GM21576 (cell line): ENCODE data around the gene KCNK15.
"Not testable (repeated sequence)": the region's sequence is repeated elsewhere in the genome, so short reads cannot be mapped to it uniquely, and the experiment has no call there.

Experiments used
- ATAC-seq: cut with Tn5 transposase; IDR thresholded peaks from one replicate; pipeline ENCODE4 v1.9.1; 2021; ENCODE audit warnings: mild to moderate bottlenecking, moderate library complexity; ENCODE audit not compliant: unreplicated experiment

Gene KCNK15

DNA sequence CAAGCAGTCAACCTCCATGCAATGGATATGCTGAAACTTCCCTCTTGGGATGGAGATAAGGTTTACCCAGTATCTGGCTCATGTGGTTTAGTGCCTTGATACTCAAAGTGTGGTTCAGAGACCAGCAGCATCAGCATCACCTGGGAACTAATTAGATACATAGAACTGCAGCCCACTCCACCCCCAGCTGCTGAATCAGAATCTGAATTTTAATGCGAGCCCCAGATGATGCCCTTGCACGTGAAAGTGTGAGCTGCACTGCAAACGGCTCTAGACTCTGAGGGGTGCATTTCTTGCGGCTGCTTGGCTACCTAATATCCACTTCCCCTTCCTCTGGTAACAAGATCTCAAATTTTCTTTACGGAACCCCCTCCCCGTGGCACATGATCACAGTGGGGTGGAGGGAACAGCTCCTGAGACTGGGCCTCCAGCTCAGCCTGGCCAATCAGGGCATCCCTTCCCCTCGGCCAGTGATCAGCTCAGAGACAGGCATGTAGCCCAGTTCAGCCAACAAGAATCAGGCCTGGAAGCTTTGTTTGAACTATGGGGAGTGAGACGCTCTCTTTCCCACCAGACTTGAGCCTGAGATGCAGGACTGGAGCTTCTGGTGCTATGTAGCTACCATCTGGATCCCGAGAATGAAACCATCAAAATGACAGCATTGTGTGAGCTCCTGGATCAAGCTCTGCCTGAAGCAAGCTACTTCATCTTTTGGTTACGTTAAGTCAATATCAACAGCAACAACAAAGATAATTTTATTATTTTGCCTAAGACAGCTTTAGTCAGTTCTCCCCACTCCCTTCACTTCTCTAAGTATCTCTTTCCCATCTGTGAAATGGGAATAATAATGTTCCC is 12.8 kb downstream of the KCNK15 start:
- no peak for ATAC-seq

DNA sequence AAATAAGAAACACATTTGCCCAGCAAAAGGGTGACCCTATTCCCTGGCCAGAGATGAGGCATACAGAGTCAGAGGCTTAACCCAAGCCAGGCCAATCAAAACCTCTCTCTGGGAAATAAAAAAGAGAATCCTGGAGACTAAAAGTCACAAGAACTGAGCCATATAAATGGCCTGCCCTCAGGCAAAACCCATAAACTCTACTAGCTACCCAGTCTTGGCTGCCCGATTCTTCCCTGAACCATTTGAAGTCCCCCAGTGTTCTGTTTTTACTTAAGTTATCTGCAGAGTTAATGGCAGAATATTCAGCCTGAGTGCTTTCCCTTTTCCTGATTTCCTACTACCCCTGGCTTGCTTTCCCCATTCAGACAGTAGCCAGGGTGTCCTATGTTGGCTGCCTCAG is 13.9 kb downstream of the KCNK15 start:
- ATAC-seq = no peak

DNA sequence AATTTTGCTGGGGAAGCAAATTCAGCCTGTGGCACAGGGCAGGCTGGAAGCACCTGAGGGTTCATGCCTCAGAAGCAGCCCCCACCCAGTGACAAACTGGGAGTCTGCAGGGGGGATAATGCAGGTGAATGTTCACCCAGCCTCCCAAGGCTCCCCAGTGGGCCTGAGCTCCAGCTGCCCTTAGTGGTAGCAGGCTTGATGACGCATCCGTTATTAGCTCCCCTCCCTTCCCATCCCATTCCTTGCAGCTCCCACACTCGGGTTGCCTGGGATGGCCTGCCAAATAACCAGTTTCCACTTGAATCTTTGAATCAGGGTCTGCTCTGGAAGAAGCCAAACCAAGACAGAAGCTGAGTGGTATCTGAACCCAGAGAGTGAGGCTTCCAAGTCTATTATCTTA is 15.8 kb downstream of the KCNK15 start:
- ATAC-seq = no peak

DNA sequence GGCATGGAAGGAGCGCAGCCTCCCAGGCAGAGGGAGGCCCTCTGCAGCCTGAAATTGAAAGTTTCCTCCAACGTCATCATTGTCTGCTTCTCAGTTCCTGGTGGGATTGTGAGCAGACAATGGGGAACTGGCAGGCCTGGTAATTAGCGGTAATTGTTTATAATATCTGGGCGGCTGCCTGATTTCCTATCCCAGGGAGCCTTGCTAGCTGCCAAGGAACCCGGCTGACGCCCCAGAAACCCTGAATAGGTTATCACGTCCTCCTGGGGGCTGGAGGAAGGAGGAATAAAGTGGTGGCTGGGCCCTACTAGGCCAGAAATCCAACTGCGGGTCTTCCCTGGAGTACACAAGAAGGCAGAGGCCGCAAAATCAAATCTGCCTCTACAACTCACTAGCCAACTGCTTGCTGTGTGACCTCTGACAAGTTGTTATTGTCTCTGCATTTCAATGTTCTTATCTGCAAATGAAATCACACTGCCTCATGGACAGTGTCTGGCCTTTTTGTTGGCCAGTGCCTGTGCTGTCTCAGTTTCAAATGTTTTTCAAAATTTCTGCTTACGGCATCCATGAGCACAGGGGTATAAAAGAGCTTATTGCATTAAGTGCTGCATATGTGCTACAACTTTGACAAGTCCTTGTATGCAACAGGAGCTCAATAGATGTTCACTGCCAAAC is 16.9 kb downstream of the KCNK15 start:
- ATAC-seq = no peak

DNA sequence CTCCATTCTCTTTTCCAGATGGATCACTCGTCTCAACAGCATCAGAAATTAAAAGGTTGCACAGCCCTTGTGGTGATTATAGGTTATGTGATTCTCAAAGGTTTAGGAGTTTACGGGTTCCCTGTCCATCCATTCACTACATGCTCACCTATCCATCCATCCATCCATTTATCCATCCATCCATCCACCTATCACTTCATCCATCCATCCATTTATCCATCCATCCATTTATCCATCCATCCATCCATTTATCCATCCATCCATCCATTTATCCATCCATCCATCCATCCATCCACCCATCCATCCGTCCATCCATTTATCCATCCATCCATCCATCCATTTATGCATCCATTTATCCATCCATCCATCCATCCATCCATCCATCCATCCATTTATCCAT is 18.1 kb downstream of the KCNK15 start:
- not testable (repeated sequence) for ATAC-seq

DNA sequence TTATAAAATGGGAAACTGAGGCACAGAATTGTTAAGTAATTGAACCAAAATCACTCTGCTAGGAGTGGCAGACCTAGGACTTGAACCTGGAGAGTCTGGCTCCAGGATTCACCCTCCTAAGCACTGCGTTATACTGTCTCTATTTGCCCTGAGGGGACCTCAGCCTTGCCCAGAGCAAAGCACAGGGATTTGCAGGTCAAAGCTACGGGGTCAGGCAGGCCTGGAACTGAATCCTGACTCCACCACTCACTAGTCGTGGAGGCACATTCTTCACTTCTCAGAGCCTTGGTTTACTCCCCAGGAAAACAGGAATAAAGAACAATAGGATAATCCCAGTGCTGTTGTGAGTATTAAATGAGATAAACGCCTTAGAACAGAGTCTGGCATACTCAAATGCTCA is 19.4 kb downstream of the KCNK15 start:
- no peak for ATAC-seq

DNA sequence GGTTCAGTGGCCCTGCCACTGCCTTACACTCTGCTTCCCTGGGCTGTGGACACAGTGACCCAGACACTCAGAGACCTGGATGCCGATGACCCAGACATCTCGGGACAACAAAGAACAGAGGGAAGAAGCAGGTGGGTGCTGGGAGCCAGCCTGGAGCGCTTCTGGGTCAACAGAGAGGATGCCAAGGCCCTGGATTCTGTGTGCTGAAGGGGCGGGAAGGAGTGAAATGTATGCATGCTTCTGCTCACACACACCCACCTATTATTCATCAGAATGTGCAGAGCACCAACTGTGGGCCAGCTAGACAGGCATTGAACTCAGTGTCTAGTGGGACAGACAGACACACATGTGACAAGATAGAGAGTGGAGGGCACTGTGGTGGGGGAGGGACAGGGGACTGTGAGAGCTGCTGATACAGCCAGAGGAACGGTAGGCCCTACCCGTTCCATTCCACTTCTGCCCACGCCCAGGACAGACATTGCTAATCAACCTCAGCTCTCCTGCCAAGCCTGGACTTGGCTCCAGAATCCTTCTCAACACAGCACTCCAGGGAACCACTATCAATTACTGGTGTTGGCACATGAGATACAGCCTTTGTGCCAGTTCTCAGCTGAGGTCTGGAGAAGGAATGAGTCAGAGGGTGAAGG is 20.2 kb downstream of the KCNK15 start:
- no peak for ATAC-seq

DNA sequence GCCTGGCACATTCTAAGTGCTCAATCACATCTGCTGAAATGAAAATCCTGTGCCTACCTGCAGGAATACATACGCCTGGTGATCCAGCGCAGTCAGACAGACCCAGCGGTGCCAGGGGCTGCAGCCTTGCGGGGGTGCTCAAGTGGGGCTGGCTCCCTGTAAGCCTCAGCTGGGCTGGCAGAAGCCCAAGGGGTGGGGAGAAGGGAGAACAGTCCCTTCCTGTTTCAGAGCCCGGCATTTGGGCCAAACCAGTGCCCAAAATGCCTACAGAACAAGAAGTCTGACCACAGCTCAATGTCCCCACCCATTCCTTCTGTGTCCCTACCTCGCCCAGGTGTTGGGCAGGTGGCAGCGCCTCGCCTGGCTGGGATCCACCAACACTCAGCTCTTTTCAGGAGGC is 22.6 kb downstream of the KCNK15 start:
- ATAC-seq = no peak

DNA sequence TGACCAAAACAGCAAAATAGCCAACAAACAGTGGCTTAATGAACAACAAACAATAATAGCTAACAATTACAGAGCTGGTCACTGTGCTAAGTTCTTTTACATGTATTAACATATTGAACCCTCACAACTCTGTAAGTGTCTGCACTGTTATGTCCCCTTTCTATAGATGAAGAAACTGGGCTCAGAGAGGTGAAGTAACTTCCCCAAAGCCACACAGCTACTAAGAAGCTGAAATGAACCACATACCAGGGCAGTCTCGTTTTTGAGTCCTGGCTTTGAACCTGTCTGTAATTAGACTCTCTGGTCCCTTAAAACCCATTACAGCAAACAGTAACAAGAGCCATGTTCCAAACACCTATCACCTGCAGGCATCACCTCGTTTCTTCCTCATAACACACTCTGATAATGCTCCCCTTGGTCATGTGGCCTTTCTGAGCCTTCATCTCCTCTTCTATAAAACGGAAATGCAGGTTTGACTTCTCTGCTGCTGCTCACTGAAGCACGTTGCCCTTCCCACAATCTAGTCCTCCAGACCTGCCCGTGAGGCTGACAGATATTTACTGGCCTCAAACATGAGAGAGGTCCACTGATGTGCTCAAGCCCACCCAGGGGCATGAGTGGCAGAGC is 23.3 kb downstream of the KCNK15 start:
- ATAC-seq = no peak

DNA sequence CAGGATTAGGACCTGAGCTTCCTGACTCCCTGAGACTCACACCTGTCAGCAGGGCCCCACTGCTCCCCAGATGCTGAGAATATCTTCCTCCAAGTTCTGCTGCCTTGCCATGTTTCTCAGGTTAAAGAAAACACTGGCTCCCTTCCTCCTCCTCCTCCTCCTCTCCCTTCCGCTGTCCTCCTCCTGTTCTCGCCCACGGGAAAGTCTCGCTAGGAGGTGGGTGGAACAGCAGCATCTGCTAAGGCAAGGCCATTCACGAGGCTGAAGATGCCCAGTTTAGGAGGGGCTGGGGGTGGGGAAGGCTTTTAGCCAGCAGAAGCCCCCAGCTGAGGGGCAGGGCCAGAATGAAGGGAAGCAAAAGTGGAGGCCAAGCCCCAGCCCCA is 23.8 kb downstream of the KCNK15 start:
- ATAC-seq = no peak

DNA sequence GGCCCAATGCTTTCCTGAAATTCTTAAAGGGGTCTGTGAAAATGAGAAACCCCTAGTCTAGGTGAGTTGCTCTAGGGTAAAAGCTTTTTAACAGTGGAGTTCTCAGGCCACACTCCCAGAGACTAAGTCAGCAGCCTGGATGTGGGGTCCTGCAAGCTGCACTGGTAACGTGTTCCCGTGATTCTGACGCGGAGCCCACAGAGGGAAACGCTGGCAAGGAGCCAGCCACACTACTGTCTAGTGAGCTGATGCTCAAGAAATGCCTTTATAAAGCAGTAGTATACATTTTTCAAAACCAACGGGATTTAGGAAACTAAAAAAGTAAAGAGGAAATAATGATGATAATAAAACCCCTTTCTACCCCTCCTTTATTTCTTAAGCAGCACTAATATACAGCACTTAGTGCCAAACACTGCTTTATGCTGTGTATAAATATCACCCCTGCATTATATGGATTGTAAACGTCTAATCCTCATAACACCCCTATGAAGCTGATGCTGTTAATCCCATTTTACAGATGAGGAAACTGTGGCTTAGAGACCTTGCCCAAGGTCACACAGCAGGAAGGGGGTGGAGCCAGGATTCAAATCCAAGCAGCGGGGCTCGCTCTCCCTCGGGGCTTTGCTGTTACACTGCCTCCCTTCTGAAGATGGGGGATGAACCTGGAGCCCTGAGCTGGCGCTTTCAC is 25.0 kb downstream of the KCNK15 start:
- no peak for ATAC-seq

DNA sequence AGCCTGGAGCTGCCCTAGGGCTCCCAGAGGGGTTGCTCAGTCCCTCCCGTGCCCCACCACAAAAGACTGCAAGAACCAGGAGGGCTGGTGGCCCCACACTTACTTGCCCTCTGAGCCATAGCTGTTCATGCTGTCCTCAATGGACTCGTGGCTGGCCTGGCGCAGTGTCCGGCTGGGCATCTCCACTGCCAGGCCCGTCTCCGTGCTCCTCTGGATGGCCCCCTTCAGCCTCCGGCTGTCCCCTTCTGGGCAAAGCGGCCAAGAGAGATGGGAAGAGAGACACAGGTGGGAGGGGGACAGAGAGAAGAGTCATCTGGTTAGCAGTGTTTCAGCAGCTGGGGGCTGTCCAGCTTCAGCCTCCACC is 25.5 kb downstream of the KCNK15 start:
- ATAC-seq = no peak

DNA sequence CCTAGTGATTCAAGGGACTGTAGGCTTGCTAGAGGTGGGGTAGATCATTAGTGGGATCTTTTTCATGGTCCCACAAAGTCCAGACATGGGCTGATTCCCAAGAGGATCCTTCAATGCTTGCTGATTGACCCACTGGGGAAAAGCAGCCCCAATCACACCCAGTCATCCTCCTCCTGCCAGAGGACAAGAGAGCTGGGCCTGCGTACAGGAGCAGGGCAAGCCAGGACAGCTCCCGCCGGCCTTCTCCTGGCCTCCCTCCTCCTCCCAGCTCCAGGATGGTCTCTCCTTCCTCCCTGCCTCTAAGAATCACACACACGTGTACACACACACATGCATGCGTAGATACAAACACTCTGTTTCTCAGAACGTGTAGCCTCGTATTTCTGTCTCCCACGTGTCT is 27.0 kb downstream of the KCNK15 start:
- ATAC-seq = no peak

DNA sequence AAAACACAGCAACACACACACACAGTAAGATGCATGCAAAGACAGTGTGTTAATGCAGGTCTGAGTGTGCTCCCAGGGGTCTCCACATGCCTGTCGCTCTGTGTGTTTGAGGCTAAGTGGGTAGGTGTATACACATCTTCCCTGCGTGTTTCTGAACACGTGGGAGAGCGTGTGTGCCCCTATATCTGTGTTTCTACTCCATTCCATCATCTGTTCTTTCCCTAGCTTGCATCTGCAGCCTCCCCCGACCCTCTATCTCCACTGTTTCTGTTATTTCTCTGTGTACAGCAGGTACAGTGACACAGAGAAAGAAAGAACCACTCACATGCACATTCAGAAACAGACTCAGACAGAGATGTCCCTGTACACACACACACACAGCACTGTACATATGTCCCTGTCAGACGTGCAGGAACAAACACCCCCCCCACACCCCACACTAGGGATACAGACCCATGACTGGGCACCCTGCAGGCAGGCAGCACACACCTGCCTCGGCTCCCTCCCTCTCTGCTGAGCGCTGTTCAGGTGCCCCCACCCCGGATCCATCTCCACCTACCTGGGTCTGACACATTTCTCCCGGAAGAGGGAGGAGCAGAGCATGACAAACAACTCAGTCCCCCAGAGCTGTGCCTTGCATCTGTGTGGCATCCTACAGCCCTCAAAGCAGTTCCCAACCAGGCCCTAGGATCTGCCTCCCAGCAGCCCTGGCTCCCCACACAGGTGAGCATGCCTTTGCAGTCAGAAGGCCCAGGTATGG is 27.6 kb downstream of the KCNK15 start:
- no peak for ATAC-seq

DNA sequence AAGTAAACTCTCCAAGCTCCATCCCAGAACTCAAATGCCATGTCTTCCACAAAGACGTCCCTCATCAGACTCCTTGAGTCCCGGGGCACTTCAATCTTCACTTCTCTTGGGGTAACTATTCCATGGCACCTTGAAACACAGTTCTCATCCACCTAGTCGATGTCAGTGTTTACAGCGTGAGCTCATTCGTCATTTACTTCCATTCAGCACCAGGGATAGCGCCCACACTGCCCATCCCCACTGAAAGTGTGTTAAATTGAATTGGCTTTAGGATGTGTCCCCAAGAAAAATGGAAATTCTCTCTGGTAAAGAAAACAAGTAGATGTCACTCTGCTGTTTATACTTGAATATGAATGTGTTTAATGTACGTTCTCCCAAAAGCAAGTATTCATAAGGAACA is 31.3 kb downstream of the KCNK15 start:
- no peak for ATAC-seq

DNA sequence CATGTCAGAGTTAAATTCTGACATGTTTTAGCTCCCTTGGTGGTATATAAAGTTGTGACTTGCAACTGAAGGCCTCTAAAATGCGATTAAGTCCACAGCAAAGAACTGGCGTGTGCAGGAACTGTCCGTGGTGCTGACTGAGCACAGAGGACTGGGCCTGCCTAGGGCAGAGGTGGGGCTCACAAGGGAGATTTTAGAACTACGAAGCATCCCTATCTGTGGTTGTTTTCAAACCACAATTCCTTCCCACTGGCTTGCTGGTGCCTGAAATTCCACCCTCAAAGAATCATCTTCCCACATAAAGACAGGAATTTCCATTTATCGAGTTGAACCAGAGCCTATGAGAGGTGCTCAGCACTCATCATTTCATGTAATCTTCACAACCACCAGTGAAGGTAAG is 34.6 kb downstream of the KCNK15 start:
- ATAC-seq = no peak

DNA sequence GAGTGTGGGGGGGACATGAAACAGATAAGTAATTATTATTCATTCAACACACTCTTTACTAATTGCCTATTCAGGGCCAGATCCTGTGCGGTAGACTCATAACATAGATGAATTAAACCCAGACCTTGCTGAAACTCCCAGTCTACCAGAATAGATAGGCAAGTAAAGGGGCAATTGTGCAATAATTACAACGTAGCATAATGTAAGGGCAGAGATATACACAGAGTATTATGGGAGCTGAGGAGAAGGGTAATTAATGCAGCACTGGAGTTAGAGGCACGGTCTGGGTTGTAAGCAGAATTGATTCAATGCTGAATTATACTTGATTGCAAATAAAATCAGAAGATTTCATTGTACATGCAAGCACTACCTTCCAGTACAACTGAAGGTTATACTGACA is 35.5 kb downstream of the KCNK15 start:
- ATAC-seq = no peak

DNA sequence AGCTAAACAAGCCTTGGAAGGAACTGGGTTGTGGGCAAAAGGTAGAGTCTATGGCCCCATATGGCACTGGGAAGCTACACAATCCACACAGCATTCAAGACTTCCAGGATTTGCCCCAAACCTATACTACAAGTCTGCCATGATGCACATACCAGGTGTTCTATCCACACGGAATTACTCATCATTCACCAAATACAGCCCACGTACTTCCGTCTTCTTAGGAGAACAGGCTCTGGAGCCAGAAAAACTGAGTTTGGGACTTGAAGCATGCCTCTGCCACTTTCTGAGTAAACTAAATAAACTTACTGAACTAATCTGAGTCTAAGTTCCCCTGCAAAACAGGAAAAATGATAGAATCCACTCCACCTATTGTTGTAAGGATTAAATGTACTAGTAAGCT is 36.1 kb downstream of the KCNK15 start:
- ATAC-seq = no peak

DNA sequence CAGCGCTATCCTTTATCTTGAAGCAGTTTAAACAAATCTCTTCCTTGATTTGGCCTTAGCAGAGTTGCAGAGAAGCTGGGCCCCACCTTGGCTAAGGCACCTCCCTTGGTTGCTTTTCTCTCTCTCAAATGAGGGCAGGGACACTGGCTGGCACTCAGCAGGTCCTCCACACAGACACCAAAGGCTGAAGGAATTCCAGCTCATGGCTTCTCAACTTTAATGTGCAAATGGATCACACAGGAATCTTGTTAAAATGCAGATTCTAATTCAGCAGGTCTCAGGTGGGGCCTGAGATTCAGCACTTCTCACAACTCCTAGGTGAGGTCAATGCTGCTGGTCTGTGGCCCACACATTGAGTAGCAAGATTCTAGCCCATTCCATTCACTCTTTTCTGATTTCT is 39.0 kb downstream of the KCNK15 start:
- ATAC-seq = no peak

DNA sequence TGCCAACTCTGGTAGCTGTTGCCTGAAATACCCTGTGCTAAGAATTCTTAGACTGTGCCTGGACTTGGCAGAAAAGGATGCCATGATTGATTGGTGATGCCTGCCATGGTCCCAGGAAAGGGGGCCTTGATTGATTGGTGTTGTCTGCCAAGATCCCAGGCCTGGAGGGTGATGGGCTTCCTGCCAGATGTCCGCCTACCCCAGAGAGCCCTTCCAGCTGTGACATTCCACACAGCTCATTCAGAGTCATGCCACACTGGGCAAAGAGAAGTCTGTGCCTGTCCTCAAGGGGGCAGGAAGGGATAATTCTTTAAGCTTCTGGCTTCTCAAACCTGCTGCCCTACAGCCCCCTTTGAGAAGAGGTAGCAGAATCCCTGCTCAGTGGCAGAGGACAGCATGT is 40.1 kb downstream of the KCNK15 start:
- ATAC-seq = no peak
